Glutamatergic neuron (in vitro differentiated cells): ENCODE results near the gene SORD. TPM values are rescaled to one million over a fixed set of nuclear protein-coding genes. Genes with fewer than 3 reads are reported as not detected.
A peak's percentile ranks its signal among the peaks of the same experiment; 100 is the strongest.

Source experiments
- DNase-seq: peaks from one replicate; pipeline ENCODE4 v3.0.0; 2022
- H3K27ac Mint-ChIP-seq: one replicate; pipeline ENCODE4 v1.8.0; 2020; ENCODE audit warnings: mild to moderate bottlenecking, mixed read lengths, inconsistent platforms; ENCODE audit not compliant: unreplicated experiment
- H3K27me3 Mint-ChIP-seq: one replicate; pipeline ENCODE4 v1.8.0; 2020; ENCODE audit warnings: mild to moderate bottlenecking, moderate library complexity, mixed read lengths, inconsistent platforms; ENCODE audit not compliant: unreplicated experiment
- H3K36me3 Mint-ChIP-seq: one replicate; pipeline ENCODE4 v1.8.0; 2020; ENCODE audit warnings: mild to moderate bottlenecking, mixed read lengths, inconsistent platforms; ENCODE audit not compliant: unreplicated experiment
- H3K4me1 Mint-ChIP-seq: one replicate; pipeline ENCODE4 v1.8.0; 2020; ENCODE audit warnings: mild to moderate bottlenecking, low read depth, mixed read lengths, inconsistent platforms; ENCODE audit not compliant: unreplicated experiment
- H3K4me3 Mint-ChIP-seq: one replicate; pipeline ENCODE4 v1.8.0; 2020; ENCODE audit warnings: mild to moderate bottlenecking, mixed read lengths, inconsistent platforms; ENCODE audit not compliant: unreplicated experiment
- H3K9me3 Mint-ChIP-seq: one replicate; pipeline ENCODE4 v1.8.0; 2020; ENCODE audit warnings: mild to moderate bottlenecking, moderate library complexity, mixed read lengths, inconsistent platforms; ENCODE audit not compliant: unreplicated experiment
- CTCF ChIP-seq: fragments of 200-600 bp; sonication (generic); IDR thresholded peaks from one replicate; pipeline ENCODE4 v1.5.0; 2021; ENCODE audit not compliant: partially characterized antibody, unreplicated experiment
- total RNA-seq: library from RNA; stranded (reverse); fragmentation: NEBNext Ultra II Directional; extraction: Animal tissue kit (Norgen Biotek cat#: 25700); gene quantifications from one replicate; pipeline ENCODE4 v1.2.1, GENCODE V29; 2021; ENCODE audit not compliant: unreplicated experiment

Gene SORD
- total RNA-seq, 1 donor from 2014 or later, result 29.1 TPM

GRCh38 chr15:45106002-45106790 is 83.2 kb downstream of the SORD start:
- Mint-ChIP-seq H3K27me3 (peaks cover 11% of the 10 kb centered on the region), H3K4me1 (no peaks in the 10 kb centered on the region)

GRCh38 chr15:45107941-45108630 is 85.1 kb downstream of the SORD start:
- Mint-ChIP-seq H3K4me3 (no peak overlapping the region), H3K9me3 (peaks cover 6% of the 10 kb centered on the region), H3K36me3 (no peaks in the 10 kb centered on the region), H3K4me1 (no peaks in the 10 kb centered on the region), H3K27ac (no peak overlapping the region), H3K27me3 (peaks cover 22% of the 10 kb centered on the region)
- DNase-seq, result no peak
- TF ChIP-seq CTCF, result no peak

More at GRCh38 chr15:45106002-45106790, 83.2 kb downstream of the SORD start:
- TF ChIP-seq CTCF, result no peak
- Mint-ChIP-seq H3K4me3 (no peak overlapping the region), H3K9me3 (peaks cover 3% of the 10 kb centered on the region), H3K27ac (no peak overlapping the region), H3K36me3 (no peaks in the 10 kb centered on the region)
- DNase-seq, result no peak

GRCh38 chr15:45110256-45110820 is 87.3 kb downstream of the SORD start:
- TF ChIP-seq CTCF, result no peak
- H3K27me3 Mint-ChIP-seq, result peaks cover 34% of the 10 kb centered on the region
- no peaks in the 10 kb centered on the region for H3K4me1 Mint-ChIP-seq
- peaks cover 5% of the 10 kb centered on the region for H3K9me3 Mint-ChIP-seq
- no peak overlapping the region for H3K4me3 Mint-ChIP-seq
- H3K27ac Mint-ChIP-seq, result no peak overlapping the region
- no peak for DNase-seq
- no peaks in the 10 kb centered on the region for H3K36me3 Mint-ChIP-seq

DNA sequence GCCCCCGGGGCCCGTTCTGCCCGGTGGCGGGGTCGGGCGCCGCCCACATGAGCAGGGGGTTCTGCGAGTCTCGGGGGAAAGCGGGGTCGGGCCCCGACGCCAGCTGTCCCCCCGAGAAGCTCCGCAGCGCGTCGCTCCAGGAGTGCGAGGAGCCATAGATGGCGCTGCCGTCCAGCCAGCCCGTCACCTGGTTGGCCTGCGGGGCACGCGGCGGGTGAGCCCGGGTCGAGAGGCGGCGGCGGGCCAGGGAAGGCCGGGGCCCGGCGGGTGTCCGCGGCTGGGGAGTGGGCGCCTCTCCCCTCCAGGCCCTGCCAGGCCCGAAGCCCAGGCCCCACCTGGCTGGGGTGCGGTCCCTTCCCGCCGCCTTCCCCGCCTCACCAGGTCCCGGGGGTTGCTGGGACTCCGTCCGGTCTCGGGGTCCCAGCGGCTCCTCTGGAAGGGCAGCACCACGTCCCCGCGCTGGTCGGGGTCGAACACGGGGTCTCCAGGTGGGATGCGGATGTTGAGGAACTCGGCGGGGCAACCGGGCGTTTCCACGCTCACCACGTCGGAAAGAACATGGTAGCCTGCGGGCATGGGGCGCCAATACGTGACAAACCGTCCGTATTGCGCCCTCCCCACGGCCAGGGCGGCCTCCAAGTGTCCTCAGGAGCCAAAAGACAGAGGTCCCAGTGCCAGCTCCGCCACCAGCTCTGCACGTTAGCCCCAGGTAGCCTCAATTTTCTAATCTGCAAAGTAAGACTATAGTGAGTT is 88.6 kb downstream of the SORD start:
- DNase-seq, result no peak
- TF ChIP-seq CTCF, result no peak
- Mint-ChIP-seq H3K27ac (no peak overlapping the region), H3K4me1 (no peaks in the 10 kb centered on the region), H3K9me3 (peaks cover 8% of the 10 kb centered on the region), H3K36me3 (no peaks in the 10 kb centered on the region), H3K4me3 (peak overlapping the region; percentile 57), H3K27me3 (peaks cover 44% of the 10 kb centered on the region)
